GM12801 (cell line): ENCODE results near the gene TBXAS1.

ENCODE experiments used
- CTCF ChIP-seq: IDR thresholded peaks from one replicate; pipeline ENCODE4 v1.5.1; 2011; ENCODE audit warnings: control low read depth; ENCODE audit not compliant: insufficient read length; ENCODE audit errors: extremely low read depth

The TBXAS1 gene

GRCh38 chr7:139813689-139814088 lies 15.4 kb upstream of the TBXAS1 start:
- no peak for TF ChIP-seq CTCF

- TF ChIP-seq CTCF = no peak
These were observed 11.8 kb upstream of the TBXAS1 start for GRCh38 chr7:139817249-139817648.

- no peak for TF ChIP-seq CTCF
These were observed 9.0 kb upstream of the TBXAS1 start for GRCh38 chr7:139820089-139820488.

- TF ChIP-seq CTCF = no peak
These were observed 7.5 kb upstream of the TBXAS1 start for GRCh38 chr7:139821349-139822105.

GRCh38 chr7:139822855-139823254 lies 6.2 kb upstream of the TBXAS1 start:
- no peak for TF ChIP-seq CTCF

- TF ChIP-seq CTCF = no peak
These were observed 5.0 kb upstream of the TBXAS1 start for GRCh38 chr7:139823959-139824521.

GRCh38 chr7:139825666-139826290 lies 3.3 kb upstream of the TBXAS1 start:
- no peak for TF ChIP-seq CTCF
